NCI-H2227 treated with DMSO at 0.1 percent for 48 hours (cell line): ENCODE measurements around the gene TEKTIP1.

Source experiments
- DNase-seq: peaks from one replicate; lab custom pipeline; 2025; lab: John Stamatoyannopoulos, UW

The TEKTIP1 gene

GRCh38 chr19:3586127-3586626 is 47.2 kb downstream of the TEKTIP1 start:
- no peak for DNase-seq

- no peak for DNase-seq
Measured at GRCh38 chr19:3586707-3587346, 47.9 kb downstream of the TEKTIP1 start.

GRCh38 chr19:3589439-3589838 is 50.5 kb downstream of the TEKTIP1 start:
- no peak for DNase-seq

- DNase-seq: no peak
Measured at GRCh38 chr19:3589949-3590348, 51.0 kb downstream of the TEKTIP1 start.

GRCh38 chr19:3590991-3591659 is 52.2 kb downstream of the TEKTIP1 start:
- DNase-seq: no peak

GRCh38 chr19:3591876-3592613 is 53.1 kb downstream of the TEKTIP1 start:
- DNase-seq: no peak

GRCh38 chr19:3593156-3593555 is 54.2 kb downstream of the TEKTIP1 start:
- DNase-seq: no peak
